Cardiac fibroblast (primary cell): ENCODE measurements around the gene MT1HL1.

ENCODE experiments used
- DNase-seq, 2 donors: peaks; one replicate each; pipeline versions ENCODE4 v3.0.0 to v3.0.0-alpha.2; 2010; ENCODE audit warnings: low read depth in 2 of 2
- H3K4me3 ChIP-seq, 2 donors: replicated peaks in 1 of 2; 1 replicate in 1 of 2; 2 replicates in 1 of 2; pipeline ENCODE4 v1.5.1; 2011; ENCODE audit warnings: low read depth in 2 of 2, low read length in 2 of 2, mild to moderate bottlenecking in 2 of 2, moderate library complexity in 1 of 2
- TF ChIP-seq, protein P1 (sequence below): IDR thresholded peaks from one replicate; pipeline ENCODE4 v1.5.1; 2011; ENCODE audit warnings: low read depth, mild to moderate bottlenecking, low read length, inconsistent platforms

Gene MT1HL1

GRCh38 chr1:236997882-236998281, 6.4 kb downstream of the MT1HL1 start:
- DNase-seq, result no peak
- H3K4me3 ChIP-seq, result no peak overlapping the region
- TF ChIP-seq, protein P1, sequence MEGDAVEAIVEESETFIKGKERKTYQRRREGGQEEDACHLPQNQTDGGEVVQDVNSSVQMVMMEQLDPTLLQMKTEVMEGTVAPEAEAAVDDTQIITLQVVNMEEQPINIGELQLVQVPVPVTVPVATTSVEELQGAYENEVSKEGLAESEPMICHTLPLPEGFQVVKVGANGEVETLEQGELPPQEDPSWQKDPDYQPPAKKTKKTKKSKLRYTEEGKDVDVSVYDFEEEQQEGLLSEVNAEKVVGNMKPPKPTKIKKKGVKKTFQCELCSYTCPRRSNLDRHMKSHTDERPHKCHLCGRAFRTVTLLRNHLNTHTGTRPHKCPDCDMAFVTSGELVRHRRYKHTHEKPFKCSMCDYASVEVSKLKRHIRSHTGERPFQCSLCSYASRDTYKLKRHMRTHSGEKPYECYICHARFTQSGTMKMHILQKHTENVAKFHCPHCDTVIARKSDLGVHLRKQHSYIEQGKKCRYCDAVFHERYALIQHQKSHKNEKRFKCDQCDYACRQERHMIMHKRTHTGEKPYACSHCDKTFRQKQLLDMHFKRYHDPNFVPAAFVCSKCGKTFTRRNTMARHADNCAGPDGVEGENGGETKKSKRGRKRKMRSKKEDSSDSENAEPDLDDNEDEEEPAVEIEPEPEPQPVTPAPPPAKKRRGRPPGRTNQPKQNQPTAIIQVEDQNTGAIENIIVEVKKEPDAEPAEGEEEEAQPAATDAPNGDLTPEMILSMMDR, result no peak

- no peak overlapping the region for H3K4me3 ChIP-seq
- TF ChIP-seq, protein P1, result no peak
- DNase-seq, result no peak
Measured at GRCh38 chr1:236997361-236997760, 6.9 kb downstream of the MT1HL1 start.

GRCh38 chr1:236994450-236994849, 9.8 kb downstream of the MT1HL1 start:
- TF ChIP-seq, protein P1, result no peak
- no peak overlapping the region for H3K4me3 ChIP-seq
- DNase-seq, result no peak

DNA sequence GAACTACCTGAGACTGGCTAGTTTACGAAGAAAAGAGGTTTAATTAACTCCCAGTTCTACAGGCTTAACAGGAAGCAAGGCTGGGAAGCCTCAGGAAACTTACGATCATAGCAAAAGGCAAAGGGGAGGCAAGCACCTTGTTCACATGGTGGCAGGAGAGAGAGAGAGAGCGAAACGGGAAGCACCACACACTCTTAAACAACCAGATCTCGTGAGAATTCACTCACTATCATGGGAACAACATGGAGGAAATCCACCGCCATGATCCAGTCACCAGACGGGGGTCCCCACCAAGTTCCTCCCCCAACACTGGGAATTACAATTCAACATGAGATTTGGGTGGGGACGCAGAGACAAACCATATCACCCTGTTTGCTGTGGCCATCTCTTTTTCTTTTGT, 11.8 kb downstream of the MT1HL1 start:
- TF ChIP-seq, protein P1, result no peak
- H3K4me3 ChIP-seq, result no peak overlapping the region
- DNase-seq, result no peak

GRCh38 chr1:236990052-236990445, 14.2 kb downstream of the MT1HL1 start:
- DNase-seq, result no peak
- TF ChIP-seq, protein P1, result no peak
- H3K4me3 ChIP-seq, result no peak overlapping the region

- no peak overlapping the region for H3K4me3 ChIP-seq
- no peak for DNase-seq
- TF ChIP-seq, protein P1, result no peak
Measured at GRCh38 chr1:236989290-236990051, 14.8 kb downstream of the MT1HL1 start.

- H3K4me3 ChIP-seq, result no peak overlapping the region
- DNase-seq, result no peak
- TF ChIP-seq, protein P1, result no peak
Measured at GRCh38 chr1:236983818-236984217, 20.4 kb downstream of the MT1HL1 start.
